Heart left ventricle (tissue), 16 donors: ENCODE measurements around the gene NPPC. TPM values are rescaled to one million over a fixed set of nuclear protein-coding genes. Genes with fewer than 3 reads are reported as not detected.

ENCODE experiments used
- ATAC-seq, 4 donors: fragments of 200-7000 bp; cut with Tn5 transposase; one replicate each; pipeline ENCODE4 v1.9.1; 2020 to 2022; ENCODE audit warnings: moderate library complexity in 4 of 4, mild to moderate bottlenecking in 3 of 4, moderate number of reproducible peaks in 1 of 4
- DNase-seq, 5 donors: peaks; one replicate each; pipeline ENCODE4 v3.0.0-alpha.2; 2020
- H3K27ac ChIP-seq, 12 donors: fragments of 200-600 bp; sonication (generic) in 4 of 12; one replicate each; pipeline versions ENCODE4 v1.5.0 to v1.8.0; 2016 to 2022; ENCODE audit warnings: mild to moderate bottlenecking in 2 of 12
- H3K27me3 ChIP-seq, 9 donors: fragments of 200-600 bp; sonication (generic) in 2 of 9; one replicate each; pipeline versions ENCODE4 v1.5.1 to v1.8.0; 2016 to 2022; ENCODE audit warnings: mild to moderate bottlenecking in 3 of 9
- H3K36me3 ChIP-seq, 9 donors: fragments of 200-600 bp; sonication (generic) in 2 of 9; one replicate each; pipeline versions ENCODE4 v1.5.0 to v1.8.0; 2018 to 2022; ENCODE audit warnings: mild to moderate bottlenecking in 2 of 9
- H3K4me1 ChIP-seq, 12 donors: fragments of 200-600 bp; sonication (generic) in 4 of 12; one replicate each; pipeline versions ENCODE4 v1.5.0 to v1.8.0; 2016 to 2022; ENCODE audit warnings: mild to moderate bottlenecking in 3 of 12
- H3K4me3 ChIP-seq, 12 donors: fragments of 200-600 bp; sonication (generic) in 4 of 12; one replicate each; pipeline versions ENCODE4 v1.5.0 to v1.8.0; 2017 to 2022; ENCODE audit warnings: mild to moderate bottlenecking in 9 of 12, moderate library complexity in 4 of 12
- H3K9me3 ChIP-seq, 12 donors: fragments of 200-600 bp; sonication (generic) in 4 of 12; one replicate each; pipeline versions ENCODE4 v1.5.0 to v1.8.0; 2016 to 2022; ENCODE audit warnings: mild to moderate bottlenecking in 1 of 12
- POLR2A ChIP-seq, 2 donors: fragments of 450-650 bp; IDR thresholded peaks; one replicate each; pipeline ENCODE4 v1.6.1; 2017; ENCODE audit warnings: antibody characterized with exemption in 2 of 2, mild to moderate bottlenecking in 2 of 2, moderate library complexity in 2 of 2
- WGBS, 4 donors: extraction: QIAGEN DNeasy Blood & Tissue Kit in 2 of 4; methylation state at CpG; one replicate each; pipeline versions ENCODE4 v1.1.5 to v1.1.7; 2013 to 2018; 5-methylcytosine and 5-hydroxymethylcytosine counted together
- intact Hi-C, 10 donors: fragments of 100-400 bp; cut with DNase I; formaldehyde crosslinking; loops; one replicate each; pipeline versions ENCODE4 v1.11.1 to v1.14.2; 2022
- polyA plus RNA-seq, 2 donors: library from polyadenylated mRNA; stranded (reverse); fragments of 200-250 nt; gene quantifications; one replicate each; pipeline ENCODE4 v1.2.3, GENCODE V29; 2013
- total RNA-seq, 9 donors: library from RNA; depleted of rRNA in 2 of 9; stranded (reverse); fragments of >200 nt in 2 of 9; fragmentation: NEBNext Ultra II Directional in 3 of 9; extraction: Animal tissue kit (Norgen Biotek cat#: 25700) in 3 of 9; gene quantifications; one replicate each; pipeline versions ENCODE4 v1.1.0 to v1.2.4, GENCODE V29; 2016 to 2023
- TF ChIP-seq, protein P1 (sequence below), 12 donors: fragments of 200-600 bp; sonication (generic) in 4 of 12; IDR thresholded peaks; one replicate each; pipeline versions ENCODE4 v1.5.0 to v1.8.0; 2018 to 2022; ENCODE audit warnings: antibody characterized with exemption in 12 of 12, mild to moderate bottlenecking in 5 of 12
- donor health status: ischemic (EF 13 %, LVEDD 7.1; RV severe dilation, severe dysfunction).
- donor health status: healthy with polysubstance abuse.
- donor health status: DM: no; HTN: yes; CAD: no.
- donor health status: DM: no; HTN: no; CAD: no.
- donor health status: ischemic (EF 25% LVEDD 6.9; RV normal size, moderate dysfunction).
- donor health status: ischemic (EF 25% LVEDD 5.7; RV mildly dilated, moderate dysfunction).
- donor health status: healthy.
- donor health status: DM: yes; HTN: yes; CAD: no.
- donor health status: ischemic (EF 35%, LVEDD 5.7; RV mildly dilated, moderate dysfunction).
- donor health status: nonischemic (EF 11% LVEDD 7.7; RV severe dilation, severe dysfunction).
- donor health status: DM: yes; HTN: yes; CAD: no.
- donor health status: PGD.
- donor health status: ischemic (EF 29% LVEDD 5.4; RV normal size, mild dysfunction).
- donor health status: nonischemic (EF 23%, LVEDD 6.1; RV moderate dilation, normal function).

NPPC gene
- total and polyA plus RNA-seq, 11 donors, result 0.42 to 7.0 (median 1.7) TPM; not detected in 2

DNA sequence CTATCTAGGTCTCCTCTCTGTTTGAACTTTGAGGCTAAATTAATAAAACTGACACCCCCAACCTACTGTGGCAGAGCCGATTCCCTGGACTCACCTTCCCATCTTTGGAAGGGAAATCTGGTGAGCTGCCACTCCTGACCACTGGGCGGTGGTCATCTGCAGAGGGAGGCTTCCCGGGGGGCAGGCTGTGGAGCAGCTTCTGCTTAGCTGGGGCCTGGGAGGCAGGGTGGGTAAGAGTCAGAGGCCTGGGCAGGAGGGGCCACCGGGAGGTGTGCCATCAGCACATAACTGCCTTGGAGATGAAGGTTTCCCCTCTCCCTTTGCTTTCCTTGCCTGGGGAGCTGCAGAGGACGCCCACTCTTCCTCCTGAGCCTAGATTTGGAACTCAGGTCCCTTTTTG, 2.3 kb upstream of the NPPC start:
- Histone ChIP-seq H3K4me1 (peaks cover 4 to 41% (median 20%) of the 10 kb centered on the region in 12 donors), H3K36me3 (no peaks in the 10 kb centered on the region), H3K27ac (no peak overlapping the region), H3K4me3 (no peak overlapping the region), H3K27me3 (peaks cover 9 to 59% (median 39%) of the 10 kb centered on the region in 9 donors), H3K9me3 (no peaks in the 10 kb centered on the region)
- no peak for DNase-seq
- no peak for ATAC-seq
- WGBS, 4 donors, result 66 to 73% (median 70%) methylated on average over 4 to 5 of the region's 5 CpGs
- TF ChIP-seq, protein P1, sequence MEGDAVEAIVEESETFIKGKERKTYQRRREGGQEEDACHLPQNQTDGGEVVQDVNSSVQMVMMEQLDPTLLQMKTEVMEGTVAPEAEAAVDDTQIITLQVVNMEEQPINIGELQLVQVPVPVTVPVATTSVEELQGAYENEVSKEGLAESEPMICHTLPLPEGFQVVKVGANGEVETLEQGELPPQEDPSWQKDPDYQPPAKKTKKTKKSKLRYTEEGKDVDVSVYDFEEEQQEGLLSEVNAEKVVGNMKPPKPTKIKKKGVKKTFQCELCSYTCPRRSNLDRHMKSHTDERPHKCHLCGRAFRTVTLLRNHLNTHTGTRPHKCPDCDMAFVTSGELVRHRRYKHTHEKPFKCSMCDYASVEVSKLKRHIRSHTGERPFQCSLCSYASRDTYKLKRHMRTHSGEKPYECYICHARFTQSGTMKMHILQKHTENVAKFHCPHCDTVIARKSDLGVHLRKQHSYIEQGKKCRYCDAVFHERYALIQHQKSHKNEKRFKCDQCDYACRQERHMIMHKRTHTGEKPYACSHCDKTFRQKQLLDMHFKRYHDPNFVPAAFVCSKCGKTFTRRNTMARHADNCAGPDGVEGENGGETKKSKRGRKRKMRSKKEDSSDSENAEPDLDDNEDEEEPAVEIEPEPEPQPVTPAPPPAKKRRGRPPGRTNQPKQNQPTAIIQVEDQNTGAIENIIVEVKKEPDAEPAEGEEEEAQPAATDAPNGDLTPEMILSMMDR (IDR thresholded peaks at IDR 0.05), result no peak
- no peak for TF ChIP-seq POLR2A (IDR thresholded peaks at IDR 0.05)
- intact Hi-C loops, result loop anchor here in 6 of 10 donors (5.0 kb wide), 3 partner anchors 214 to 514 kb away; no protein-coding TSS in a partner anchor

DNA sequence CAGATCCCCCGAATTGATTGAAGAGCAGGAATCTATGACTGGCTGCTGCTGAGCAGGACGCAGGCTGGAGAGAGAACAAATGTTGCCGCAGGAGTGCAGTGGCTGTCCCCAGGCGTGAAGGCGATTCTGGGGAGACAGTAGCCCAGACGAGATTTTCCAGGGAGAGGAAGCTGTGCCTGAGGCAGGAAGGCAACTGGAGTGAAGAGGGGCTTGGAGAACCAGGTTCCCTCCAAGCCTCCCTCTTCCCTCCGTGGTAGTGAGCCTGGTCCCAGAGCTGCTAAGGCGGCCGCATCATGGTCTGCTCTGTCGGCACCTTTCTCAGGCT, 1.3 kb upstream of the NPPC start:
- Histone ChIP-seq H3K9me3 (no peaks in the 10 kb centered on the region), H3K27me3 (peaks cover 9 to 69% (median 39%) of the 10 kb centered on the region in 9 donors), H3K27ac (no peak overlapping the region), H3K4me1 (peaks cover 4 to 41% (median 20%) of the 10 kb centered on the region in 12 donors), H3K36me3 (no peaks in the 10 kb centered on the region), H3K4me3 (no peak overlapping the region)
- intact Hi-C loops, result loop anchor here in 6 of 10 donors (5.0 kb wide), 3 partner anchors 215 to 515 kb away; no protein-coding TSS in a partner anchor
- TF ChIP-seq POLR2A (IDR thresholded peaks at IDR 0.05), result no peak
- TF ChIP-seq, protein P1 (IDR thresholded peaks at IDR 0.05), result no peak
- ATAC-seq, result no peak
- DNase-seq, result no peak
- 53 to 73% (median 57%) methylated on average over 10 of the region's 10 CpGs for WGBS, 4 donors

DNA sequence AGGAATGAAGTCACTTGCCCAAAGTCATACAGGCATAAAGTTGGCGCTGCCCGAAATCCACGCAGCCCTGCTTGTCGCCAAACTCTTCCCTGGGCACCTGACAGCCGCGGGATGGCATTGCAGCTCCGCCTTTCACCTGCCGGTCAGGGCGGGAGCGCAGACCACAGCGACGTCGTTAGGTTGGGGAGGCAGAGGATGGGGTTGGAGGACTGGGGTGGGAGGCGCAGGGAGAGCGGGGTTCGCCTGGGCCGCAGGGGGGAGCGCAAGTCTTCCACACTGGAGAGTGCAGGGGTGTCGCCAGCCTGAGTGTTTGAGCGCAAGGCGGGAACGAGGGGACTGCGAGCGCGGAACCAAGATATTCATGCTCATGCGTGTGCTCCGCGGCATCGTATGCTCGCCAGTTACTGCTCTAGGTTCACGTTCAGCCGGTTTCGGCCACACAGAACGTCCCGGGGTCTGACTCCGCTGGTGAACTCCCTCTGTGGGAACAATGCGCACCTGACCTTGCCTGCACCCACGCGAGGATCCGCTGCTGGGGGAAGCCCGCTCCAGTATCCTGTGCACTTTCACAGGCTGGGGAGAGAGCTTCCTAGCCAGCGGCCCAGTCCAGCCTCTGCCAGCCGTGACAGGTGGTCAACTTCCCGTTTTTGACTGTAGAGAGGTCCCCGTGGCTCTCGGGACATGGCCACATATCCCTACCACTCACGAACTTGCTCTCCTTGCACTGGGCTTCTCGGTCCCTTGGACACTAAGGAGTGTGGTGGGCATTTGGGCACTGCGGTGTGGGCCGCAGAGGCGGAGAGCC, 767 bp upstream of the NPPC start:
- no peak overlapping the region for H3K27ac ChIP-seq
- intact Hi-C loops, result loop anchor here in 7 of 10 donors (1.0 to 5.0 kb wide), 4 partner anchors 215 to 515 kb away; no protein-coding TSS in a partner anchor
- H3K4me3 ChIP-seq, result peak overlapping the region in 11 of 12 donors; percentile 36 to 59 (median 50)
- TF ChIP-seq, protein P1 (IDR thresholded peaks at IDR 0.05), result no peak
- 9 to 18% (median 10%) methylated on average over 44 to 51 of the region's 51 CpGs for WGBS, 4 donors
- H3K4me1 ChIP-seq, result peaks cover 4 to 41% (median 20%) of the 10 kb centered on the region in 12 donors
- DNase-seq (no peak), ATAC-seq (no peak)
- peaks cover 9 to 74% (median 39%) of the 10 kb centered on the region in 9 donors for H3K27me3 ChIP-seq
- no peaks in the 10 kb centered on the region for H3K36me3 ChIP-seq
- no peaks in the 10 kb centered on the region for H3K9me3 ChIP-seq
